ENCODE results near the gene RNF31.

Gene RNF31

GRCh38 chr14:24135834-24136683 is 11.2 kb upstream of the RNF31 start, which contains the start of gene PSME1:
TSS of gene PSME1 (plus strand) at chr14:24136194. CDS start at chr14:24136263, 69 bp downstream.
- Histone ChIP-seq H3K9me2 (ENCODE audit: low read depth, low read length) (no peaks in the 10 kb centered on the region), H4K20me1 (ENCODE audit: insufficient read depth, low read length) (no peaks in the 10 kb centered on the region), H3K9ac (ENCODE audit: low read length) (peak within 1 kb of the TSS; percentile 94), H3K4me1 (ENCODE audit: insufficient read depth, low read length, severe bottlenecking) (peaks cover 41% of the 10 kb centered on the region), H3K4me2 (ENCODE audit: low read length) (peak within 1 kb of the TSS; percentile 78), H2AFZ (ENCODE audit: low read length) (no peak within 1 kb of the TSS; the same call in 1 of the 2 replicates), H3F3A (ENCODE audit: insufficient read depth, low read length) (no peaks in the 10 kb centered on the region), H3K9me3 (ENCODE audit: low read length) (no peaks in the 10 kb centered on the region), H3K4me3 (ENCODE audit: low read depth, low read length, poor library complexity, severe bottlenecking) (peak within 1 kb of the TSS; percentile 98), H3K27ac (ENCODE audit: low read depth, low read length, poor library complexity, severe bottlenecking) (peak within 1 kb of the TSS; percentile 48), H3K36me3 (ENCODE audit: insufficient read depth, low read length) (peaks cover 28% of the 10 kb centered on the region), H3K79me2 (ENCODE audit: insufficient read depth, low read length) (peaks cover 14% of the 10 kb centered on the region), H3K27me3 (ENCODE audit: insufficient read depth, low read length) (no peaks in the 10 kb centered on the region)
- no peak for TF ChIP-seq EZH2 (IDR thresholded peaks at IDR 0.05; ENCODE audit: borderline replicate concordance, low read length)
- no peak for TF ChIP-seq CTCF (IDR thresholded peaks at IDR 0.05; ENCODE audit: low read length)

GRCh38 chr14:24136684-24137528 is 10.4 kb upstream of the RNF31 start:
- H2AFZ ChIP-seq (ENCODE audit: low read length), result no peak overlapping the region

More at GRCh38 chr14:24136684-24137528, 10.4 kb upstream of the RNF31 start:
- TF ChIP-seq CTCF (IDR thresholded peaks at IDR 0.05; ENCODE audit: low read length), result no peak
- no peak for TF ChIP-seq EZH2 (IDR thresholded peaks at IDR 0.05; ENCODE audit: borderline replicate concordance, low read length)
- Histone ChIP-seq H3K9me3 (ENCODE audit: low read length) (no peaks in the 10 kb centered on the region), H3K27me3 (ENCODE audit: insufficient read depth, low read length) (no peaks in the 10 kb centered on the region), H3K4me1 (ENCODE audit: insufficient read depth, low read length, severe bottlenecking) (peaks cover 42% of the 10 kb centered on the region), H3F3A (ENCODE audit: insufficient read depth, low read length) (no peaks in the 10 kb centered on the region), H3K4me2 (ENCODE audit: low read length) (peak overlapping the region; percentile 78), H3K27ac (ENCODE audit: low read depth, low read length, poor library complexity, severe bottlenecking) (peak overlapping the region; percentile 48), H3K9ac (ENCODE audit: low read length) (peak overlapping the region; percentile 94), H3K9me2 (ENCODE audit: low read depth, low read length) (no peaks in the 10 kb centered on the region), H4K20me1 (ENCODE audit: insufficient read depth, low read length) (no peaks in the 10 kb centered on the region), H3K79me2 (ENCODE audit: insufficient read depth, low read length) (peaks cover 14% of the 10 kb centered on the region), H3K4me3 (ENCODE audit: low read depth, low read length, poor library complexity, severe bottlenecking) (peak overlapping the region; percentile 98), H3K36me3 (ENCODE audit: insufficient read depth, low read length) (peaks cover 28% of the 10 kb centered on the region)
